ENCODE results near the gene RASSF9.

RASSF9 gene

DNA sequence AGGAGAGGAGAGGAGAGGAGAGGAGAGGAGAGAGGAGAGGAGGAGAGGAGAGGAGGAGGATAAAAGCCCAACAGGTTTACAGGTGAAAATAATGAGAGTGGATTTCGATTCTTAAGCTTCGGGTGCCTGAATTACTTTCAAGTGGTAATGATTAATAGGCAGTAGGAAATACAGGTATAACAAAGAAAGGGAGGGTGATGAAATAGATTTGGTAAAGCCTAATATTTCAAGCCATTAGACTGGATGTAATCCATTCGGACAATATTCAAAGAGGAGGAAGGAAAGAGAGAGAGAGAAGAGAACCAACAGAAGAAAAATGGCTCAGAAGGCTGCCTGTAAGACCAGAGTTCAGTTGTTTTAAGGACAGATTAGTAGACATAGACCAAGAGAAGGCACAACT lies 76.6 kb downstream of the RASSF9 start:
- TF ChIP-seq, protein P1, sequence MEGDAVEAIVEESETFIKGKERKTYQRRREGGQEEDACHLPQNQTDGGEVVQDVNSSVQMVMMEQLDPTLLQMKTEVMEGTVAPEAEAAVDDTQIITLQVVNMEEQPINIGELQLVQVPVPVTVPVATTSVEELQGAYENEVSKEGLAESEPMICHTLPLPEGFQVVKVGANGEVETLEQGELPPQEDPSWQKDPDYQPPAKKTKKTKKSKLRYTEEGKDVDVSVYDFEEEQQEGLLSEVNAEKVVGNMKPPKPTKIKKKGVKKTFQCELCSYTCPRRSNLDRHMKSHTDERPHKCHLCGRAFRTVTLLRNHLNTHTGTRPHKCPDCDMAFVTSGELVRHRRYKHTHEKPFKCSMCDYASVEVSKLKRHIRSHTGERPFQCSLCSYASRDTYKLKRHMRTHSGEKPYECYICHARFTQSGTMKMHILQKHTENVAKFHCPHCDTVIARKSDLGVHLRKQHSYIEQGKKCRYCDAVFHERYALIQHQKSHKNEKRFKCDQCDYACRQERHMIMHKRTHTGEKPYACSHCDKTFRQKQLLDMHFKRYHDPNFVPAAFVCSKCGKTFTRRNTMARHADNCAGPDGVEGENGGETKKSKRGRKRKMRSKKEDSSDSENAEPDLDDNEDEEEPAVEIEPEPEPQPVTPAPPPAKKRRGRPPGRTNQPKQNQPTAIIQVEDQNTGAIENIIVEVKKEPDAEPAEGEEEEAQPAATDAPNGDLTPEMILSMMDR (IDR thresholded peaks at IDR 0.05; ENCODE audit: insufficient read depth, low read depth, low read length, missing control alignments): no peak
- no peak for DNase-seq (ENCODE audit: low read depth)

DNA sequence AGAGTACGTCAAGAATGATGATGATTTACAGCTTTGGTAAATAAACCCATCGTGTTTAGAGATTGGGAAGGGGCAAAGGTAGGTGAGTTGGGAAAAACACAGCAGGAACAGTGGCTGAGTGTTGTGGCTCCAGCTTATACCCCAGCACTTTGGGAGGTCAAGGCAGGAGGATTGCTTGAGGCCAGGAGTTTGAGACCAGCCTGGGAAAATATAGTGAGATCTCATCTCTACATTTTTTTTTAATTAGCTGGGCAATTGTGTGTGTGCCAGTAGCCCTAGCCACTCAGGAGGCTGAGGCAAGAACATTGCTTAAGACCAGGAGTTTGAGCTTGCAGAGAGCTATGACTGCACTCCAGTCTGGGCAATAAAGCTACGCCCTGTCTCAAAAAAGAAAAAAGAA lies 77.1 kb downstream of the RASSF9 start:
- H3K4me3 ChIP-seq (ENCODE audit: low read length): no peak overlapping the region
- peak; percentile 15 for DNase-seq (ENCODE audit: low read depth)
- TF ChIP-seq, protein P1 (IDR thresholded peaks at IDR 0.05; ENCODE audit: insufficient read depth, low read depth, low read length, missing control alignments): no peak

More for the DNA sequence above, 76.6 kb downstream of the RASSF9 start:
- H3K4me3 ChIP-seq (ENCODE audit: low read length): no peak overlapping the region

- TF ChIP-seq, protein P1 (IDR thresholded peaks at IDR 0.05; ENCODE audit: insufficient read depth, low read depth, low read length, missing control alignments): peak; percentile 80
- DNase-seq (ENCODE audit: low read depth): peak; percentile 90
- H3K4me3 ChIP-seq (ENCODE audit: low read length): no peak overlapping the region
Observed at GRCh38 chr12:85755760-85756159, 80.4 kb downstream of the RASSF9 start.
